ENCODE measurements around the gene LRMDA.

LRMDA gene

GRCh38 chr10:76401006-76401405 lies 969.6 kb downstream of the LRMDA start:
- DNase-seq (ENCODE audit: low read depth) = no peak

- no peak for DNase-seq (ENCODE audit: low read depth)
These were observed 972.5 kb downstream of the LRMDA start for GRCh38 chr10:76403912-76404311.

- no peak for DNase-seq (ENCODE audit: low read depth)
These were observed 973.1 kb downstream of the LRMDA start for GRCh38 chr10:76404531-76404930.

DNA sequence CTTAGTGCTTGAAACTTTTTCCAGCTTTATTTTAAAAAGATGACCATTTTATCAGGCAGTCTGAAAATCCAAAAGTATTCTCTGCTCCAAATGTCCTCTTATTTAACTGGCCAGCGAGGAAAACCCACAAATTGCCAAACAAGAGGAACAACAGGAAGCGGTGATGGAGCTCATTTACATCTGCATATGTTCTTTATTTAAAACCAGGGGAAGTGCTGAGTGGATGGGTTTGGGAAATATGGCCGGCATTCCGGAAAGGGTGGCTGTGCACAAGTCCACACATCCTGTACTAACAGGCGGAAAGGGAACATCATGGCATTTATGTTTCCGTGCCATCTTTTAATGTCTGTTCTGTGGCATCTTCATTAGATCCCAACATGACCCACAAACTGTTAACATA lies 974.5 kb downstream of the LRMDA start:
- no peak for DNase-seq (ENCODE audit: low read depth)

DNA sequence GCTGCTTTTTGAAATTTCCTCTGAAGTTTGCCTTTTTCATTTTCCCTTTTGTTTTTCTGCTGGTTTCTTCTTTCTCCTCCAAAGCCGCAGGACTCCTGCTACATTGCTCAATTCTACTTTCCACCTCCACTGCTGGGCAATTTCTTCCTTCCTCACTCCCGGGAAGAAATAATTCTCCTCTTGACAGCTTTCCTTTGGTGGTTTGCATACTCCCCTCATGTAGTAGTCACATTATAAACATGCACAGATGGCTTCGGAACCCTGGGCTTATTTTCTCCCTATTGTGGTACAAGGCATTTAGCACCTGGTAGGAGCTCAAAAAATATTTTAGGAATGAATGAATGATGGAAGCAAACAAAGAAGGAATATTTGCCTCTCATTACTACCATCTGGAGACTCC lies 977.2 kb downstream of the LRMDA start:
- no peak for DNase-seq (ENCODE audit: low read depth)

DNA sequence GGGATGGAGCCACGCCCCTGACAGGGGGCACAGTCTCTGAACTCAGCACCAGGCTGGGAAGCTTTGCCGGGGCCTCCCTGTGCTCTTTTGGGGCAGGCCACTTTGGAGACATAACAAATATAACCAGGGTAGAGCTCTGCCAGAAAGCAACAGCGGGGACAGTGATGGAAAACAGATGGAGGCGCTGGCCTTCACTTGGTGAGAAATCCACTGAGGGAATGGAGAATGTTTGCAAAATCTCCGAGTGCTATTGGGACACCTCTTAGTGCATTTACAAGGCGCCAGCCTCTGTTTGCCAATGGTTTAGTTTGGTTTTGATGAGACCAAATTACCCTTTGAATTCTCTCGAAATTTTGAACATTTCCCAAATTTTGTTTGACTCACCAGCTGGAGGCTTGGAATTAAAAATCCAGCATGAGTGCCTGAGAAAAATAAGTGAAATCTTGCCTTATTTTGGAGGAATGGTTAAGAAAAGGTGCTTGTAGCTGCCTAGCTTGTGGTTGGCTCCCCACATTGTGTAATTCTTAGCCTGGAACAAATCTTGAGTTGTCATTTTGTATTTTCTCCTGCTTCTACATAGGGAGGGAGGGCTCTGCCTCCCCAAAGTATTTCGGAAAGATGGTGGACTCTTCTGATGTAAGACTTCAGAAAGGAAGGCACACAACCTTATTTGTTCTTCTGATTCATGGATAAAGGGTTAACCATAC lies 980.5 kb downstream of the LRMDA start:
- no peak for DNase-seq (ENCODE audit: low read depth)

DNA sequence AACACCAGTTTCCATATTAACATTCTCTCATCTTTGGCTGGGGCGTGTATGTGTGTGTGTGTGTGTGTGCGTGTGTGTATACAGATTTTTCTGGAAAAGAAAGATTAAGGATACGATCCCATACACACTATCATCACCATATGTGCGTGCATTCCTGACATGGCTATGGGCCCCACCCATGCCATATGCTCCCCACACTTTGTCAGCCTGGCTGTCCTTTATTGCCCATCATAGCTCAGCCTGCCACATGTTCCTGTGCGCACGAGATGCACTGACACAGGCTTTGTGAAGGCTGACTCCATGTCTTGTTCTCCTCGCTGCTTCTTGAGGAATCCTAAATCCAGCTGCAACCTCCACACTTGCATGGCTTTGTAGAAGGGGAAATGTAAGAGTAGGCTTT lies 984.1 kb downstream of the LRMDA start:
- DNase-seq (ENCODE audit: low read depth) = no peak

- DNase-seq (ENCODE audit: low read depth) = no peak
These were observed 985.2 kb downstream of the LRMDA start for GRCh38 chr10:76416642-76417041.

DNA sequence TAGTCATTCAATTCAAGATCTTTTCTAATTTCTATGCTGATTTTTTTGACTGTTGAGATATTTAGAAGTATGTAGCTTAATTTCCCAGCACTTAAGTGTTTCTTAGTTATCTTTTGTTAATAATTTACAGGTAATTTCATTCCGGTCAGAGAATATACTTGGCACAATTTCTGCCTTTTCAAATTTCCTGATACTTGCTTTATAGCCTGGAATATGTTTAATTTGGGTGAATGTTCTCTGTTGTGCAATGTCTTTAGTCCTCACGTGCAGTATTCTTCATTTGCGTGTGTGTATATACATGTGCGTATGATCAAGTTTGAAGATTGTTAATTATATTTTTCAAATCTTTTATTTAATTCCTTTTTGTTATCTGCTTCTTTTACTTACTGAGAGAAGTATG lies 989.3 kb downstream of the LRMDA start:
- DNase-seq (ENCODE audit: low read depth) = no peak

DNA sequence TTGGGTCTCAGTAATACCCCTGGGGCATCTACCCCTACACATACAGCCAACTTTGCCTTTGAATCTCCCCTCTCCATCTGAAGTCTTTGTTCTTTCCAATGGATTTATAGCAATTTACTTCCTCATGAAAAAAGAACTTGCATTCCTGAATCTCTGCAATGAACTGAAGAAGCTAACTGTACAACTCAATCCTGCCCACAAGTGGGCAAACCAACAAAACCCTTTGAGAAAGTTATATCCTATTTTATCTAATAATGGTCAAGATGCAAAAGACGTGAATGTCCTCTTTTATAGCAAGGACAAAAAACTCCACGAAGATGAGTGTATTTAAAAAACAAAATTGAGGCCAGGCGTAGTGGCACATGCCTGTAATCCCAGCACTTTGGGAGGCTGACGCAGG lies 991.3 kb downstream of the LRMDA start:
- DNase-seq (ENCODE audit: low read depth) = no peak

GRCh38 chr10:76428551-76429367 lies 997.3 kb downstream of the LRMDA start:
- no peak for DNase-seq (ENCODE audit: low read depth)

DNA sequence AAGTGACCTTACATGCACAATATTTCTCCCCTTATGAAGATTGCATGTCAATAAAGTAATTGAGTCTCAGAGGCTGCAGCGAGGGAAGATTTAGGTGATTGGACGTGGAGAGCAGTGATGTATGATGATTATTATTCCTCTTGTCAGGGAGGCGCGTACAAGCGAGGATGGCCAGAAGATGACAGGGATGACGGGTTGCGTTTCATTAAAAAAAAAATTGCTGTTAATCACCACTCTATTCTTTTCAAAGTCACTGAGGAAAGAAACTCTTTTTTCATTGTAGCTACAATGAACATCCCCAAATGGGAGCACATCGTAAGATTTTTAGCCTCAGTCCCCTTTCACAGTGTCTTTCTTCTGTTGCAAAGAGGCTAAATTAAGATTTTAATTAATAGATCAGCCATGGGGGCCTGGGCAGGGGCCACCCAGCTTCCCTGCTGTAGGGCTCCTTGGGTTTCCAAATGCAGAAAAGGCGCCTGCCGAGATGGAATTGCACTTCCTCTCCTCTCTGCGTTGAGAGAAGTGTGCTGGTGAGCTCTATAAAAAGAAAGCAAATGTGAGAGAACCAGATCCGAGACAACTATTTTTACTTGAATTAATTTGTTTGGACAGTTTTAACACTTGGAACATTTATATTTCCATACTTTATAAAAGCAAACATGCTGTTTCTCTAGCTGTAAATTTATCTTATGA lies 998.1 kb downstream of the LRMDA start:
- DNase-seq (ENCODE audit: low read depth) = no peak

GRCh38 chr10:76430061-76430645 lies 998.7 kb downstream of the LRMDA start:
- DNase-seq (ENCODE audit: low read depth) = no peak

GRCh38 chr10:76432016-76433012 lies 1000.9 kb downstream of the LRMDA start:
- DNase-seq (ENCODE audit: low read depth) = no peak

DNA sequence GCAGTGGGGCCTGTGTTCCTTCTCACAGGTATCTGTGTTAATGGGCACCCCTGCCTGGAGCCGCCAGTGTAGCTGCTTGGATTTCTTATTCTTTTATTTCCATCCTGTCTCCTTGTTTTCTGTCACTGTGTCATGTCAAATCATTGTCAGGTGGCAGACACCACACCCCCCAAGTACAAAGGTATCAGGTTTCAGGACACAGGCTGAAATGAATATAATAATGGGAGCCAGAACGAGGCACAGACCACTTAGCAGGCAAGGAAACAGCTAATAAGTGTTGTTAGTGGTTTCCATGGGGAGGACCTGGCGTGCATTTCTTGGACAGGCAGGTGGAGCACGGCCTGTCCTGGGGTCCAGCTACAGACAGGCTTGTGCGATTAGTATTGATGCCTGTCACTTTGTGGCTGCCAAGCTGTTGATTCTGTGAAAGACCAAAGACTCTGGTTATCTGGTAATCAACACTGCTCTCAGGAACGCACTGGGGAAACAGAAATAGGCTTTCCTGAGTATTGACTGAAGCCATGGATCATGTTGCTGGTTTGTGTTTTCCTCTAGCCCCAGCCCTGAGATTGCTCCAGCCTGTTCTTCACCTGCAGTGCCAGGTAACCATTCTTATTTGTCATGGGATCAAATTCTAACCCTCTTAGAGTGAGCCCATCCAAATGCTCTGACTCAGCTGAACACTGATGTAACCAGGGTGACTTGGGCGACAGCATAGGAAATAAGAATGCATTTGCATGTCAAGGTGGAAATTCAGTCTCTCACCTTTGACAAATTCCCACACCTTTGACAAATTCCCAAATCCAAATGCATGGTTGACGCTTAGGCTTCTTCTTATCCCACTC lies 1002.0 kb downstream of the LRMDA start:
- no peak for DNase-seq (ENCODE audit: low read depth)

DNA sequence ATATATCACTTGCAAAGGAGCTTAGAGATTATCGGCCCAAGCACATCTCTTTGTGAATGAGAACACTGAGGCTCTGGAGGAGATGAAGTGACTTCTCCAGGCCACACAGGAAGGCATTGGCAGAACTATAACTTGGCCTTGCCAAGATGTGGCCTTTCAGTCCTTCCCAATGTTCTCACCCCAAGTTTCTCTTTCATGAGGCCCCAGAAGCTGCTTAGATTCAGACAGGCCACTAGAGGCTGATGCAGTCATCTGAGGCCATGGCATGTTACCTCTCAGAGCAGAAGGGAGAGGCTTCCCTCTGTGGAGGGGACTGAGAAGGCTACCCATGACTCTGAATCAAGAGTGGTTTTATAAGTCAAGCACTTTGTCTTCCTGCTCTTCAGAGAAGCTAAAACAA lies 1003.7 kb downstream of the LRMDA start:
- DNase-seq (ENCODE audit: low read depth) = no peak

DNA sequence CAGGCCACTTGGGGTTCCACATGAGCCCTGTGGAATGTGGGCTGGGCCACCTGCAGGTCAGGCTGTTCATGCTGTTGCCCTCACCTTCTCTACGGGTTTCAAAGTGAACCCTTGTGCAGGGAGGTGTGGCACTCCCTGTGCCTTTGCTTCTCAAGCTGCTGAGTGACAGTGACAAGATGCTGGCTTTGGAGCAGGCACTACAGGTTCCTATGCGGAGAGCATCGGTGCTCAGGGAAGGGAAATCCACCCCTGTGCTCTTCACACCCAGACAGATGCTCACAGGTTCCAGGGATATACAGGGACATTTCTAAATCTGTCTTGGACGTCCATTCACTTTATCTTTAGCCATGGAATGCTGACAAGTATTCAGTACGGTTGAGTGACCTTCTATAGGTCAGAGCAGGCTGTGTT lies 1005.0 kb downstream of the LRMDA start:
- no peak for DNase-seq (ENCODE audit: low read depth)

DNA sequence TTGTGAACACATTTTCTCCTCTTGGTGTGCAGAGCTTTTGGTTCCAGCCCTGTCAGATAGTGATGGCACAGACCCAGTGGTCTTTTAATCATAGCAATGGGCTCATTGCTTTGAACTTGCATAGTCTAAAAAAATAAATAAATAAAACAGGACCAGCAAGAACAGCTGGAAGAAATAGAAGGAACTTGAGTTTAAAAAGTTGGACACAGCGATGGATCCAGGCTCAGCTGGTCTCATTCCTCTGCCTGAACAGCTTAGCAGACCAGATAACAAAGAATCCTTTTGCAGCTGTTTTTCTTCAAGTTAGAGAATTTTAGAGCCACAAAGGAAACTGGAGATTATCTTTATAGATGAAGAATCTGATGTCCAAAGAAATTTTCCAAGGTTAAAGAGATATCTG lies 1005.6 kb downstream of the LRMDA start:
- no peak for DNase-seq (ENCODE audit: low read depth)

- no peak for DNase-seq (ENCODE audit: low read depth)
These were observed 1009.0 kb downstream of the LRMDA start for GRCh38 chr10:76440426-76440825.

- no peak for DNase-seq (ENCODE audit: low read depth)
These were observed 1010.7 kb downstream of the LRMDA start for GRCh38 chr10:76442113-76442512.

All from activated T-cell treated with anti-CD3 and anti-CD28 coated beads for 1 hour (primary cell).